Thymus (tissue), 11 donors: Measurements from ENCODE around the gene NDRG4. TPM values are rescaled to one million over a fixed set of nuclear protein-coding genes. Genes with fewer than 3 reads are reported as not detected.

Source experiments
- DNase-seq, 9 donors: peaks; one replicate each; pipeline ENCODE4 v3.0.0-alpha.2; 2013; ENCODE audit warnings: low spot score in 9 of 9, low read depth in 6 of 9, missing footprints in 1 of 9
- H3K27ac ChIP-seq, 2 donors: one replicate each; pipeline ENCODE4 v1.5.1; 2013; ENCODE audit warnings: control low read depth in 1 of 2, low read depth in 1 of 2, low read length in 1 of 2, mild to moderate bottlenecking in 1 of 2, moderate library complexity in 1 of 2
- H3K27me3 ChIP-seq, 2 donors: one replicate each; pipeline ENCODE4 v1.5.1; 2013; ENCODE audit warnings: low read length in 1 of 2; ENCODE audit not compliant: control insufficient read depth in 2 of 2, insufficient read depth in 1 of 2
- H3K36me3 ChIP-seq, 2 donors: one replicate each; pipeline ENCODE4 v1.5.1; 2013; ENCODE audit warnings: low read length in 1 of 2, mild to moderate bottlenecking in 1 of 2, moderate library complexity in 1 of 2; ENCODE audit not compliant: control insufficient read depth in 2 of 2, insufficient read depth in 2 of 2
- H3K4me1 ChIP-seq, 2 donors: one replicate each; pipeline ENCODE4 v1.5.1; 2013; ENCODE audit warnings: low read length in 2 of 2; ENCODE audit not compliant: control insufficient read depth in 2 of 2, insufficient read depth in 2 of 2
- H3K4me3 ChIP-seq, 2 donors: one replicate each; pipeline ENCODE4 v1.5.1; 2013; ENCODE audit warnings: low read length in 2 of 2, control low read depth in 1 of 2, mild to moderate bottlenecking in 1 of 2
- H3K9me3 ChIP-seq, 2 donors: one replicate each; pipeline ENCODE4 v1.5.1; 2013; ENCODE audit warnings: low read length in 1 of 2, mild to moderate bottlenecking in 1 of 2; ENCODE audit not compliant: control insufficient read depth in 2 of 2, insufficient read depth in 1 of 2
- WGBS: extraction: QIAGEN DNeasy Blood & Tissue Kit; methylation state at CpG from one replicate; pipeline ENCODE4 v1.1.7; 2013; 5-methylcytosine and 5-hydroxymethylcytosine counted together
- polyA plus RNA-seq: library from polyadenylated mRNA; stranded (reverse); fragments of 200-250 nt; gene quantifications from one replicate; pipeline ENCODE4 v1.2.3, GENCODE V29; 2013
- total RNA-seq: library from RNA; stranded (reverse); fragments of 120-200 nt; gene quantifications from one replicate; pipeline ENCODE4 v1.2.4, GENCODE V29; 2013
- donor health status: healthy.

The NDRG4 gene
- total and polyA plus RNA-seq, 2 donors, result 3.0 to 15.7 TPM

- no peak for DNase-seq
- Histone ChIP-seq H3K27me3 (no peaks in the 10 kb centered on the region), H3K27ac (no peak overlapping the region), H3K9me3 (no peaks in the 10 kb centered on the region), H3K36me3 (peaks cover 64 to 98% of the 10 kb centered on the region in 2 donors), H3K4me1 (no peaks in the 10 kb centered on the region), H3K4me3 (no peak overlapping the region)
- WGBS, result 95% methylated on average over 1 of the region's 1 CpG
These were observed 42.3 kb downstream of the NDRG4 start for GRCh38 chr16:58542291-58542690.

GRCh38 chr16:58543685-58544084, 43.7 kb downstream of the NDRG4 start:
- Histone ChIP-seq H3K27me3 (no peaks in the 10 kb centered on the region), H3K36me3 (peaks cover 56 to 96% of the 10 kb centered on the region in 2 donors), H3K27ac (no peak overlapping the region), H3K4me3 (no peak overlapping the region), H3K4me1 (no peaks in the 10 kb centered on the region), H3K9me3 (no peaks in the 10 kb centered on the region)
- DNase-seq, result no peak
- 98% methylated on average over 8 of the region's 8 CpGs for WGBS

- H3K4me1 ChIP-seq, result no peaks in the 10 kb centered on the region
- no peaks in the 10 kb centered on the region for H3K27me3 ChIP-seq
- H3K36me3 ChIP-seq, result peaks cover 39 to 95% of the 10 kb centered on the region in 2 donors
- H3K4me3 ChIP-seq, result no peak overlapping the region
- H3K27ac ChIP-seq, result no peak overlapping the region
- no peak for DNase-seq
- H3K9me3 ChIP-seq, result no peaks in the 10 kb centered on the region
- whole genome bisulfite sequencing, result 93% methylated on average over 2 of the region's 2 CpGs
These were observed 48.4 kb downstream of the NDRG4 start for GRCh38 chr16:58548378-58548777.

DNA sequence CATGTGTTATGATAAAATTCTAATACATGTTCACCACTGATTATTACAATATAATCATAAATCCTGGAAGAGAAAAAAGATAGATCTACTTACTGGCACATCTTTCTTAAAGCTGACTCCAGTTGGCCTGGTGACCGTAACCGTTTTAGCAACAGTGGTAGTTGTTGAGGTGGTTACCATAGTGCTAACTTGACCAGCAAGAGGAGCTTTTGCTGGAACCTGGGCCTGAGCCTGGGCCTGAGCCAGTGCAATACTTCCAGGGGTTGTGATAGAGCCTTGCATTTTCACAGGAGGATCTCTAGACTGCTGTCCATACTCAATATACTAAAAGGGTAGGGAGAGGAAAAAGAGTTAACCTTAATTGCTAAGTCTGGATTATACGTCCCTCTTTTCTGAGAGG, 51.6 kb downstream of the NDRG4 start:
- WGBS, result 98% methylated on average over 3 of the region's 3 CpGs

GRCh38 chr16:58556678-58557077, 56.7 kb downstream of the NDRG4 start:
- no peak for DNase-seq
- WGBS, result 94% methylated on average over 2 of the region's 2 CpGs
- Histone ChIP-seq H3K4me3 (no peak overlapping the region), H3K9me3 (no peaks in the 10 kb centered on the region), H3K27me3 (no peaks in the 10 kb centered on the region), H3K27ac (no peak overlapping the region), H3K36me3 (peaks cover 31 to 82% of the 10 kb centered on the region in 2 donors), H3K4me1 (no peaks in the 10 kb centered on the region)

More for the DNA sequence above, 51.6 kb downstream of the NDRG4 start:
- no peak for DNase-seq
- no peaks in the 10 kb centered on the region for H3K27me3 ChIP-seq
- H3K4me1 ChIP-seq, result no peaks in the 10 kb centered on the region
- no peaks in the 10 kb centered on the region for H3K9me3 ChIP-seq
- H3K36me3 ChIP-seq, result peaks cover 31 to 95% of the 10 kb centered on the region in 2 donors
- H3K4me3 ChIP-seq, result no peak overlapping the region
- no peak overlapping the region for H3K27ac ChIP-seq

Other genes starting within 250 kb of the NDRG4 start
- not detected for gene PRSS54, start 205.1 kb upstream of the NDRG4 start, total RNA-seq
- gene PRSS54, start 205.1 kb upstream of the NDRG4 start, polyA plus RNA-seq, result not detected
- 11.1 TPM for gene GINS3, start 107.7 kb upstream of the NDRG4 start, total RNA-seq
- 8.1 TPM for gene GINS3, start 107.7 kb upstream of the NDRG4 start, polyA plus RNA-seq
- gene SETD6, start 15.4 kb downstream of the NDRG4 start, total RNA-seq, result 8.5 TPM
- 14.5 TPM for gene SETD6, start 15.4 kb downstream of the NDRG4 start, polyA plus RNA-seq
- 132 TPM for gene CNOT1, start 129.7 kb downstream of the NDRG4 start, total RNA-seq
- gene CNOT1, start 129.7 kb downstream of the NDRG4 start, polyA plus RNA-seq, result 74.6 TPM
- 3.7 TPM for gene SLC38A7, start 184.6 kb downstream of the NDRG4 start, total RNA-seq
- gene SLC38A7, start 184.6 kb downstream of the NDRG4 start, polyA plus RNA-seq, result 8.6 TPM
- gene GOT2, start 234.2 kb downstream of the NDRG4 start, total RNA-seq, result 32.5 TPM
- gene GOT2, start 234.2 kb downstream of the NDRG4 start, polyA plus RNA-seq, result 38.6 TPM